ENCODE results near the gene MRGPRG. TPM values are rescaled to one million over a fixed set of nuclear protein-coding genes. Genes with fewer than 3 reads are reported as not detected.

Gene MRGPRG
- total RNA-seq, 1 donor from 2014 or later, result not detected

- TF ChIP-seq, protein P1, sequence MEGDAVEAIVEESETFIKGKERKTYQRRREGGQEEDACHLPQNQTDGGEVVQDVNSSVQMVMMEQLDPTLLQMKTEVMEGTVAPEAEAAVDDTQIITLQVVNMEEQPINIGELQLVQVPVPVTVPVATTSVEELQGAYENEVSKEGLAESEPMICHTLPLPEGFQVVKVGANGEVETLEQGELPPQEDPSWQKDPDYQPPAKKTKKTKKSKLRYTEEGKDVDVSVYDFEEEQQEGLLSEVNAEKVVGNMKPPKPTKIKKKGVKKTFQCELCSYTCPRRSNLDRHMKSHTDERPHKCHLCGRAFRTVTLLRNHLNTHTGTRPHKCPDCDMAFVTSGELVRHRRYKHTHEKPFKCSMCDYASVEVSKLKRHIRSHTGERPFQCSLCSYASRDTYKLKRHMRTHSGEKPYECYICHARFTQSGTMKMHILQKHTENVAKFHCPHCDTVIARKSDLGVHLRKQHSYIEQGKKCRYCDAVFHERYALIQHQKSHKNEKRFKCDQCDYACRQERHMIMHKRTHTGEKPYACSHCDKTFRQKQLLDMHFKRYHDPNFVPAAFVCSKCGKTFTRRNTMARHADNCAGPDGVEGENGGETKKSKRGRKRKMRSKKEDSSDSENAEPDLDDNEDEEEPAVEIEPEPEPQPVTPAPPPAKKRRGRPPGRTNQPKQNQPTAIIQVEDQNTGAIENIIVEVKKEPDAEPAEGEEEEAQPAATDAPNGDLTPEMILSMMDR (IDR thresholded peaks at IDR 0.05; ENCODE audit: unreplicated experiment), result no peak
- H3K27me3 Mint-ChIP-seq (ENCODE audit: low read depth), result peaks cover 6% of the 10 kb centered on the region
- peaks cover 3% of the 10 kb centered on the region for H3K4me1 Mint-ChIP-seq
- H3K36me3 Mint-ChIP-seq, result no peaks in the 10 kb centered on the region
- no peak overlapping the region for H3K27ac Mint-ChIP-seq
- no peak overlapping the region for H3K4me3 Mint-ChIP-seq
- H3K9me3 Mint-ChIP-seq, result no peaks in the 10 kb centered on the region
- DNase-seq (ENCODE audit: low spot score in 2 of 2, unreplicated experiment in 2 of 2), result peak in 1 of 2 experiments; percentile 12
These were observed 24.4 kb downstream of the MRGPRG start for GRCh38 chr11:3194016-3194816.

DNA sequence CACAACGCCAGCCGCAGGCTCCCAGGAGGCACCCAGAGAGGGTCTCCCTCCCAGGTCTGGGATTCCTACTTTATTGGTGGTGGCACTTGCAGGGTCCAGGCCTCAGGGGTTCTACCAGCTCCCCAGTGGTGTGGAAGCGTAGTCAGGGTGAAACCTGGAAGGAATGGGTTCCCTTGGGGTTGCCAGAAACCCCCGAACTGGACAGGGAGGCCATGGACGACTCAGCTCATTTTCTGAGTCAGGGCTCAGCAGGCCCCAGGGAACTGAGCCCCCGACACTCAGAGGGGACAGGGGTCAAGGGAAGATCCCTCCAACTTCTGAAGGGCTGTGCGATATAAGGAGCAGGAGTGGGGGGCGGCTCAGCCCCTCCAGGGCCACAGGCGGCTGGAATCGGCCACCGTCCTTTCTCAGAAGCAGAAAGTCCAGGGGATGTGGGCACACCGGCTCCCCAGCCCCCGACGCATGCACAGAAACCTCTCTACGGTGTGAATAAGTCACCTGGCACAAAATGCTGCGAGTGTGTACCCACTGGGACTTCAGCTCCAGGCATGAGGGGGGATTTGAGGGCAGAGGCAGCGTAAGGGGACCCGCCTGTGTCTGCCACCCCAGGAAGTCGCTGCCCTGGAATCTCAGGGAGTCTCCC is 25.1 kb downstream of the MRGPRG start:
- H3K27ac Mint-ChIP-seq, result no peak overlapping the region
- no peaks in the 10 kb centered on the region for H3K9me3 Mint-ChIP-seq
- H3K4me3 Mint-ChIP-seq, result no peak overlapping the region
- no peaks in the 10 kb centered on the region for H3K36me3 Mint-ChIP-seq
- H3K4me1 Mint-ChIP-seq, result peaks cover 3% of the 10 kb centered on the region
- peaks cover 2% of the 10 kb centered on the region for H3K27me3 Mint-ChIP-seq (ENCODE audit: low read depth)
- DNase-seq (ENCODE audit: low spot score in 2 of 2, unreplicated experiment in 2 of 2), result peak in 1 of 2 experiments; percentile 13
- TF ChIP-seq, protein P1 (IDR thresholded peaks at IDR 0.05; ENCODE audit: unreplicated experiment), result no peak

DNA sequence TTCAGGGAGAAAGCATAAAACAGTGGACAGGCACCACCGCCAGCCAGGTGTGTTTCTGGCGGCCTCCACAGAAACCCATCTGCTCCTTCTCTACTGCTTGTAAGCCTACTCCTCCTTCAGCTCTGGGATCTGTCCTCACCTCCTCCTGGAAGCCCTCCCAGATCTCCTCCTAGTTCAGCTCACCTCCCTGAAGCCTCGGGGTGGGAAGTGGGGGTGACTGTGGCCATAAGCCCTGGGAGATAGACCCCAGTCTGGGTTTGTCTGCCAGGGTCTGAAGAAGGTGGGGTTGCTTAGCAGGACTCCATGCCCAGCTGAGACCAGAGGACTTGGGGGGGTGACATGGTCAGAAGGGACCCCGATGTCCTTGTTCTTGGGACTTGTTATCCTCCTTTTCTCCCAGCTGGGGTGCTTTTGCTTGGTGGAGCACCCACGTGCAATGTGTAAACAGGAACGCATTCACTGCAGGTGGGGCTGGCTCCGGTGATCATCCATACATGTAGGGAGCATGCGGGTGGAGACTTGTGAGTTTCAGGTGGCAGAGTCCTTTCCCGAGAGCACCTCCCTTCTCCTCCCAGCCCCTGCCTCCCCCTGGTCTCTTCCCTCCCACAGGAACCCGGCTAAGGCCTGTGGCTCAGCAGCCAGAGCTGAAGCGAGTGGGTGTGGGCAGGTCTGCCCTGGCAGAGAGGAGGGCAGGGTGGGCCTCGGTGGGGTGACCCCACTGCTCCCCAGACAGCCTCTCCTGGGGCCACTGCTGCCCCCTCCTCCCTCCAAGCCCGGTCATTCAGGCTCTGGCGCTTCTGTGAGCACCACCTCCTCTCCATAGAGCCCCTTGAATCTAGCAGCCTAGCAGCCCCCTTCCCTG is 25.9 kb downstream of the MRGPRG start:
- Mint-ChIP-seq H3K9me3 (no peaks in the 10 kb centered on the region), H3K4me3 (no peak overlapping the region), H3K36me3 (no peaks in the 10 kb centered on the region), H3K4me1 (peaks cover 3% of the 10 kb centered on the region), H3K27me3 (ENCODE audit: low read depth) (peaks cover under 1% of the 10 kb centered on the region), H3K27ac (no peak overlapping the region)
- DNase-seq (ENCODE audit: low spot score in 2 of 2, unreplicated experiment in 2 of 2), result peak in 1 of 2 experiments; percentile 11
- TF ChIP-seq, protein P1 (IDR thresholded peaks at IDR 0.05; ENCODE audit: unreplicated experiment), result no peak

GRCh38 chr11:3191586-3192324 is 26.9 kb downstream of the MRGPRG start:
- TF ChIP-seq, protein P1 (IDR thresholded peaks at IDR 0.05; ENCODE audit: unreplicated experiment), result no peak
- H3K4me3 Mint-ChIP-seq, result no peak overlapping the region
- peaks cover 7% of the 10 kb centered on the region for H3K27me3 Mint-ChIP-seq (ENCODE audit: low read depth)

GRCh38 chr11:3190600-3190999 is 28.0 kb downstream of the MRGPRG start:
- no peaks in the 10 kb centered on the region for H3K9me3 Mint-ChIP-seq
- DNase-seq (ENCODE audit: low spot score in 2 of 2, unreplicated experiment in 2 of 2), result no peak

More at GRCh38 chr11:3191586-3192324, 26.9 kb downstream of the MRGPRG start:
- peak in 1 of 2 experiments; percentile 6 for DNase-seq (ENCODE audit: low spot score in 2 of 2, unreplicated experiment in 2 of 2)
- Mint-ChIP-seq H3K27ac (no peak overlapping the region), H3K36me3 (no peaks in the 10 kb centered on the region), H3K9me3 (no peaks in the 10 kb centered on the region), H3K4me1 (peaks cover 3% of the 10 kb centered on the region)

More at GRCh38 chr11:3190600-3190999, 28.0 kb downstream of the MRGPRG start:
- TF ChIP-seq, protein P1 (IDR thresholded peaks at IDR 0.05; ENCODE audit: unreplicated experiment), result no peak
- Mint-ChIP-seq H3K27me3 (ENCODE audit: low read depth) (peaks cover 7% of the 10 kb centered on the region), H3K4me1 (no peaks in the 10 kb centered on the region), H3K4me3 (no peak overlapping the region), H3K36me3 (no peaks in the 10 kb centered on the region), H3K27ac (no peak overlapping the region)
